NCI-H2107 treated with DMSO at 0.1 percent for 48 hours (cell line): ENCODE results near the gene CELF1.
A peak's percentile ranks its signal among the peaks of the same experiment; 100 is the strongest.
"Not testable (repeated sequence)": the region's sequence is repeated elsewhere in the genome, so short reads cannot be mapped to it uniquely, and the experiment has no call there.

Source experiments
- DNase-seq: peaks from one replicate; lab custom pipeline; 2025; ENCODE audit not compliant: unreplicated experiment; lab: John Stamatoyannopoulos, UW

CELF1 gene

DNA sequence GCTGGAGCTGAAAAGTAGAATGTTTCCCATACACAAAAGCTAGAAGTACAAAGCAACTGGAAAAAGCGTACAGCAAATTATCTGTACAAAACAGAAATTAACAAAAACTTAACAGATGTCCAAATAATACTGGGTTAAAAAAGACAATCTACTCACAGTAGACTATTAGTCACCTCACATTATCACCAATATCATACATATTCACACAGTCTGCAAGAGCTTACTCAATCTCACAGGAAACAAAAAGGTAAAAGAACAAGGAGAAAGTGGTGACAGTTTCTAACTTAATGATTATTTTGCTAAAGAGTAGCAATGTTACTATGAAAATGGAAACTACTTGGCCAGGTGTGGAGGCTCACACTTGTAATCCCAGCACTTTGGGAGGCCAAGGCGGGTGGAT is 11.9 kb downstream of the CELF1 start:
- no peak for DNase-seq

- no peak for DNase-seq
Measured at GRCh38 chr11:47539681-47540039, 13.3 kb downstream of the CELF1 start.

GRCh38 chr11:47538741-47539565 is 14.0 kb downstream of the CELF1 start:
- peak; percentile 37 for DNase-seq

GRCh38 chr11:47536915-47537314 is 16.0 kb downstream of the CELF1 start:
- no peak for DNase-seq

DNA sequence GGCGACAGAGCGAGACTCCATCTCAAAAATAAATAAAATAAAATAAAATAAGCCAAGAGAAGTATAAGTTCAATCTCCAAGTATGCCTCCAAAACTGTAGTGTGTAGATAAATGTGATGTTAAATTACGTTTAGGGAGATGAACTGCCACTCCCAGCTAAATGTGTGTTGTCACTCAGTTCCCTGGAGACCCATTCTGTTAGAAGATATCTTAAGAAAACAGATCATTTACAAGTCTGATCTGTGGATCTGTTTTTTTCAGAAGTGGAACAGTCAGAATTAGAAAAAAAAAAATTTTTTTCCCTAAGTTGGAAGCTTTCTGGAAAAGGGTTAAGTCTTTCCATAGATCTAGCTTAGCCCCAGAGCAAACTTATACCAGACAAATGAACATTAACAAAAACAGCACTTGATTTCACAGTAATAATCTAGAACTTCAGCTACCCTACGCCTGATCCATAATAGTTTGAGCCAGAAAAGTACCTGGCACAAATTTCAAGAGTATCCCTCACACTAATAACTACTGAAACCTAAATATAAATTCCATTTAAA is 18.2 kb downstream of the CELF1 start:
- no peak for DNase-seq

GRCh38 chr11:47533690-47534151 is 19.2 kb downstream of the CELF1 start:
- DNase-seq = no peak

DNA sequence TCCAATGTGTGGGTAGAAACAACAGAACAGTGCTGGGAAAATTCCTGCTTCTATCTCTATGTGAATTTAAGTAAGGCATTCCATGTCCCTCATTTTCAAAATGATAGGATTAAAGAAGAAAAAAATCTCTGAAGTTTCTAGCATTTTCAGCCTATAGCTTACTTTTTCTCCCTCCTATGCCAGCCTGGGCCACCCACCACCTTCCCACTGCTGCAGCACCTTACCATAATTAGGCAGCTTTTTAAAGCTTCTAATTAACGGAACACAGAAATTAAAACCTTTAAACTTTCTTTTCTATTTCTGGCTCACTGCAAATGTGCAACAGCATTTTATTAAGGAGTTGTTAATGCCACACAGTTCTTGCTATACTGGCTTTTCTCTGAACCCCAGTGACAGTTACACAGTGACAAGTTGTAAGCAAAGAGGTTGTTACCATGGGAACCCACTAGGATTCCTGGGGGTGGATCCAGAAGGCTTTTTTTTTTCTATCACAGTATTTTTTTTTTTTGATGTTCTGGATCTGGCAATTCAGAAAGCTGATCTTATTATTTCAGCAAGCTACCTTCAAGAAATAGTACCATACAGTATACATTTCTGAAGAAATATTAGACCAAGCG is 20.2 kb downstream of the CELF1 start:
- no peak for DNase-seq

DNA sequence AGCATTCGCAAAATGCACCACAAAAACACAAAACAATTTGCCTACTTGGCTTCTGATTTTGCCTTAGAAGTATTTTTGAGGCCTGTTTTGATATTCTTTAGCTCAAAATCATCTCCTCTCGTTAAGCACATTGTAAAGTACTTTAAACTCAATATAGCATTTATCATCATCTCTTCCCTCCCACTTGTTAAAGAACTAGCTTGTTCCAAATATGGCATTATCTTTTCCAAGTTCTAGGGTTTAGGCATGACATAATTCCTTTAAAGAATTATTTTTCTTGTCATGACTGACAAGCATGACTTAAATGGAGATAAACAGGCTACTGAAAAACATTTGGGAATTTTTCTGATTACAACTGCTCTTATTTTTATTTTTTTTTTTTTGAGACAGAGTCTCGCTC is 21.3 kb downstream of the CELF1 start:
- DNase-seq = no peak

DNA sequence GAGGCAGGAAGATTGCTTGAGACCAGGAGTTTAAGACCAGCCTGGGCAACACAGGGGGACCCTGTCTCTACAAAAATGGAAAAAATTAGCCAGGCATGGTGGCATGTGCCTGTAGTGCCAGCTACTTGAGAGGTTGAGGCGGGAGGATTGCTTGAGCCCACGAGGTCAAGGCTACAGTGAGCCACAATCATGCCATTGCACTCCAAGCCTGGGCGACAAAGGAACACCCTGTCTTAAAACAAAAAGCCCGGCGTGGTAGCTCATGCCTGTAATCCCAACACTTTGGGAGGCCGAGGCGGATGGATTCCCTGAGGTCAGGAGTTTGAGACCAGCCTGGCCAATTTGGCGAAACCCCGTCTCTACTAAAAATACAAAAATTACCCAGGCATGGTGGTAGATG is 22.2 kb downstream of the CELF1 start:
- DNase-seq = not testable (repeated sequence)

- no peak for DNase-seq
Measured at GRCh38 chr11:47529951-47530350, 23.0 kb downstream of the CELF1 start.

- no peak for DNase-seq
Measured at GRCh38 chr11:47527186-47527585, 25.7 kb downstream of the CELF1 start.

DNA sequence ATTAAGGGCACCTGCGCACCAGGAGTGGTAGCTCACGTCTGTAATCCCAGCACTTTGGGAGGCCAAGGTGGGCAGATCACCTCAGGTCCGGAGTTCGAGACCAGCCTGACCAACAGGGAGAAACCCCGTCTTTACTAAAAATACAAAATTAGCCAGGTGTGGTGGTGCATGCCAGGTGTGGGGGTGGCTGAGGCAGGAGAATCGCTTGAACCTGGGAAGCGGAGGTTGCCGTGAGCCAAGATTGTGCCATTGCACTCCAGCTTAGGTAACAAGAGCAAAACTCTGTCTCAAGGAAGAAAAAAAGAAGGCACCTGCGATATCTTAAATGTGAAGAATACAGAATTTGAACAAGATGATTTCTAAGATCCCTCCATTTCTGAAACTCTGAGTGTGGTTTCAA is 26.9 kb downstream of the CELF1 start:
- not testable (repeated sequence) for DNase-seq

- peak; percentile 29 for DNase-seq
Measured at GRCh38 chr11:47524291-47524874, 28.5 kb downstream of the CELF1 start.

GRCh38 chr11:47523490-47524225 is 29.3 kb downstream of the CELF1 start:
- no peak for DNase-seq

DNA sequence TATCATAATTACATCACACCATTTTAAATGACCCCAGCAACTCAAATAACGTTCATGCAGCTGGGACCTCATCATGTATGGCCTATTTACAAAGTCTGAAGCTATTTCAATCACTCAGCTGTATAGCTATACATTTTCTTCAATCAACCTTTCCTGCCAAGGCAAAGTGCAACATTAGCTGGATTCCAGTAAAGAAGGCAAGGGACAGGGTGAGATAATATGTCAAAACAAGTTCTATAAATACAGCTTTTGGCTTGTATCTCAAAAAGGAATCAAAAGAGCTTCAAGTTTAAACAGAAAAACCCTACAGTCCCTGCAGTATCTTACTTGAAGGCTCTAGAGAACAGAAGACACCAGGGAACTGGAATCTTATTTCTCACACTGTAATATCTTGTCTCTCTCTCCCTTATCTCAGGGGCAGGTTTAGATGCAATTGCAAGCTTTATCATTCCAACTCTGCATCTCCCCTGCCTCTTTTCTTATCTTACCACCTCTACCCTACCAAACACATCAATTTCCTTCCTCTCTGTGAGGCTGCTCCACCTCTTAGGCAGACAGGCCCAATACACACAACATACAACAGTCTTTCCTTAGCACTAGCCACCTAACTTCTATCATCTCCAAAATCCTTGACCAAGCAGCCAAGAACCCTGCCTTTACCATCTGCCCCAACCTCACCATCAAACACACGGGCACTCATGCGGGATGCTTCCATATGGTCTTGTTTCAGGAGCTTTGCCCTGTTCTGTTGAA is 34.5 kb downstream of the CELF1 start:
- DNase-seq = no peak

DNA sequence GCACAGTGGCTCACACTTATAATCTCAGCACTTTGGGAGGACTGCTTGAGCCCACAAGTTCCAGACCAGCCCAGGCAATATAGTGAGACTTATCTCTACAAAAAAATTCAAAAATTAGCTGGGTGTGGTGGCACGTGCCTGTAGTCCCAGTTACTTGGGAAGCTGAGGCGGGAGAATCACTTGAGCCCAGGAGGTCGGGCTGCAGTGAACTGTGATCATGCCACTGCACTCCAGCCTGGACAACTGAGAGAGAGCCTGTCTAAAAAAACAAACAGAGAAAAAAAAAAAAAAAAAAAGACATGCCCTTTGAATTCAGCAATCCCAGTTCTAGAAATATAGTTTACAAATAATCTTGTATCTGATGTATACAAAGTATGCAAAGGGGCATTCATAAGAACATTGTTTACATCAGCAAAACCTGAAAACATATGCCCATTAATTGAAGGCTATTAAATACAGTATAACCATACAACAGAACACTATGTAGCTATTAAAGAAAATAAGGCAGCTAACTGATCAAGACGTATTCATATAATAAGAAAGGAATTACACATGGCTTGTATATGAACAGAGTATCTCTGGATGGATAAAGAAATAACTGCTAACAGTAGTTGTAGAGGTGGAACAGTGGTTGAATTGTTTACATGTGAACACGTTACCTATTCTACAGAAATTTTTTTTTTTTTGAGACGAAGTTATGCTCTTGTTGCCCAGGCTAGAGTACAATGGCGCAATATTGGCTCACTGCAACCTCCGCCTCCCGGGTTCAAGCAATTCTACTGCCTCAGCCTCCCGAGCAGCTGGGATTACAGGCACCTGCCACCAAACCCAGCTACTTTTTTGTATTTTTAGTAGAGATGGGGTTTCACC is 35.7 kb downstream of the CELF1 start:
- DNase-seq = no peak

DNA sequence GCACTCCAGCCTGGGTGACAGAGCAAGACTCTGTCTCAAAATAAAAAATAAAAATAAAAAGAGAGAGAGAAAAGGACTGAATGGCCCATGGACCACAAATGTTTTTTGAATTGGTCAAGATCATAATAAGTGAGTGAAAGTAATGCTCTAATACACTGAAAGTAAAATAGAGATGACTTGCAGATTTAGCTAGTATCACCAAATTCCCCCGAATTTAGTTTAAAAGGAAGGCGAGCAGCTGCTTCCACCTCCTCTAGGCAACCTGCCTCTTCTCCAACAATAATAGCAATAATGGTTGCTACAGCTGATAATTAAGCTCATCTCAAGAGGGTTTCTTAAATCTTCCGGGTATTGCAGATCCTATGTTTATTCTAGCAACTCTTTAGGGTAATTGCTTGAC is 36.8 kb downstream of the CELF1 start:
- DNase-seq = no peak

DNA sequence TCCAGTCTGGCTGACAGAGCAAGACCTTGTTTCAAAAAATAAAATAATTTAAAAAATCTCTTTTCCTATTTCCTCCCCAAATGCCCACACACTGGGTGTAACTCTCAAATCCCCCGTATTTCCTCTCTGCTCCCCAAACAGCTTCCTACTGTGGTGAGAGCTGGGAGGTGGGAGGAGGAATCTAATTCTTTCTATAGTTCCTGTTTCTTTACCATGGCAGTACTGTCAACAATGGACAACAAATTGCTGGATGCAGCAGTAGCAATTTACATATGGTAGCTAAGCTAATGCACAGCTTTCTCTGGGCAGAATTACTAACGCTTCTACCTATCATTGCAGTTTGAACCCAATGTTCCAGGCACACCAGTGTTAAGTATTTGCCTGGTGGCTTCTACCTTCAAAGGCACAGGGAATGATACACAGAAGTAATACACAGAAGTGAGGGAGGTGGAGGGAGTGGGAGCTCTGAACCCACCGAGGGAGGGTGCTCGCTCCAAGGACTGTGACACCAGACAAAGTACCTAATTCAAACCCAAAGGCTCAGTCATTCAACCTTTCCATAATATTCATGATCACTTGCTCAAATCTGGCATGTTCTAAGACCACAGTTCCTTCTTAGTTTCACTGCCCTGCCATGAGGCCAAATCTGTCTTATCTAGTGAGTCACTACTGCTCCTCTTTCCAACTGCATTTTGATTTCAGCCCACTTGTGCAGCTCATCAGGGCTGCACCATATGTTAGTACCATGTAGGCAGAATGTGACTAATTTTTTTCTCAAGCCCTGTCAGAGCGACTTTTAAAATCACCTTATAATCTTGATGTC is 37.9 kb downstream of the CELF1 start:
- DNase-seq = no peak

GRCh38 chr11:47512701-47513100 is 40.2 kb downstream of the CELF1 start:
- no peak for DNase-seq
